ENCODE results near the gene FXYD7. TPM values are rescaled to one million over a fixed set of nuclear protein-coding genes. Genes with fewer than 3 reads are reported as not detected.

Gene FXYD7, protein sequence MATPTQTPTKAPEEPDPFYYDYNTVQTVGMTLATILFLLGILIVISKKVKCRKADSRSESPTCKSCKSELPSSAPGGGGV
- total RNA-seq (2014; rRNA removed; shearing (Covaris generic)), result 0.26 and 2.1 TPM in 2 replicates

DNA sequence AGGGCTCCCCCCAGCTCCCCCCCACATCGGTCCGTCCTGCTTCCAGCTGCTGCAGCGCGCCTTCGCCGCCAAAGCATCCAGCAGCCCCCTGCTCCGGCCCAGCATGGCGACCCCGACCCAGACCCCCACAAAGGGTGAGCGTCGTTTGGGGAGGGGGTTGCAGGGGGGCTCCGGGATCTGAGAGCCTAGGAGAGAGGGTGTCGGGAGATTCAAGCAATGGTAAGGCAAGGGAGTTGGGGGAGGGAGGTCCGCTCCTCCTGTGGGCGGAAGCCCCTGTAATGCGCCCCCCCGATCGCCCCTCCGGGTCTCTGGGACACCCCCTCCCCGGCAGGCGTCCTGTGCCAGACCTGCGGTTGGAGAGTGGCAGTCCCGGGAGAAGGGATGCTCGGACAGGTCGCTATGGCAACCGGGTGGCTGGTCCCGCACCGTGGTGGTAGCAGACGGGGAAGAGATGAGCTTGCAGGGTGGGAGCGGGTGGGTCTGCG, at the start of gene FXYD7:
Gene FXYD7, plus strand, starts transcription at position 25 of the 485 bp plus-strand sequence. Its CDS starts 79 bp downstream, at position 104.

DNA sequence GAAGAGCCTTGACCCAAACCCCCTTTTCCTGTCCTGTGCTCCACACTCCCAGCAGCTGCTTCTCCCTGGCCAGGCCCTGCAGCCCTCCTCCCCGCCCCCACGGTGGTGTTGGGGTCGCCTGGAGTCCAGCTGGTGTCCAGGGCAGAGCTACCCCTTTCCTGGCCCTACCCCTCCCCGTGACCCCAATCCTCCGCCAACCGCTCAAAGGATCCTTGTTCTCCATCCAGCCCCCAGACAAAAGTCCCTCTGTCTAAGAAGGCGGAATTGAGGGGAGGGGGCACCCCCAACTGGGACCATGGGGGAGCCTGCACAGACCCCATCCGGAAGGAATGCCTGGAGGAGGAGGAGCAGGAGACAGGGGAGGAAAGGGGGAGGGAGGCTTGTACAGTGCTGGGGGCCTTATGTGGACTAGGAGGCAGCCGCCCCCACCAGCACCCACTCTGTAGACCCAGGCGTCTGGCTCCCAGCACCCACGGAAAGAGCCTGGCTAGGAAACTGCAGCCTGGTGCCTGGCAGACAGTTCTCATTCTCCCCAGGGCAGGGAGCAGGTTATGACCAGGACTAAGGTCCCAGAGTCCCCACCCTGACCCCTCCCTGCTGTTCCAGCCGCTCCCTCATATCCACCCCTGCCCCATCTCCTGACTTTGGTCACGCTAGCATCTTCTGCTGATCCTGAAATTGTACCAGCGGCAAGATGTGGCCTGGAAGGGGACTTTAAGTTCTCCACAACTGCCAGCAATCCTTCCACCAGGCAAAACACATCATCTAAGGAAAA, 27.7 kb upstream of the FXYD7 start, which contains the start of gene FXYD3:
Gene FXYD3, plus strand, starts transcription at position 647 of the 775 bp plus-strand sequence. CDS start 3,554 bp downstream, outside the sequence.

DNA sequence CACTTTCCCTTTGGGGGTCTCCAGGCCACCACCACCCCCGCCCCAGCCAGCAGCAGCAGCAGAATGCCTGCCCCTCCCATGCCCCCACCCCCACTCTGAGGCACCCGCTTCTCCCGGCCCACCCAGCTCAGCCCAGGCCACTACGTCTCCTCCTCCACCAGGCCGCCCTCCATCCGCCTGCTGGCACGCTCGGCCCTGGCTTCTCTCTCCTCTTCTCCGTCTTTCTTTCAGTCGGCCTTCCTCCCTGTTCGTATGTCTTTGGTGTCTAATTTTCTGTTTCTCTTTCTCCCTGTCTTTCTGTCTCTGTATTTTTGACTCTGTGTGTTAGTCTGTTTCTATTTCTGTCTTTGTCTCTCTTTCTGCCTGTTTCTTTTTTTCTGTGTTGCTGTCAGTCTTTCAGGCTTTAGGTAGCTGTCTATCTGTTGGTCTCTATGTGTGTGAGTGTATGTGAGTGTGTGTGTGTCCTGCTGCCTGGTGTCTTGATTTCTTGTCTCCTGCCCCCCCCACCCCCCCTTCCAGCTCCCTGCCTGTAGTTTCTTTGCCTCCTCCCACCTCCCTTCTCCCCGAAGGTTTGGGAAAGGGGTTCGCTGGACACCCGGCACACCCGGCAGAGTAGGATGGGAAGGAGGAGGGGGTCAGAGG, 8.3 kb upstream of the FXYD7 start, which contains the start of gene LGI4:
Gene LGI4, minus strand, starts transcription at position 459 of the 642 bp plus-strand sequence. Its CDS starts 379 bp downstream, at position 80.

DNA sequence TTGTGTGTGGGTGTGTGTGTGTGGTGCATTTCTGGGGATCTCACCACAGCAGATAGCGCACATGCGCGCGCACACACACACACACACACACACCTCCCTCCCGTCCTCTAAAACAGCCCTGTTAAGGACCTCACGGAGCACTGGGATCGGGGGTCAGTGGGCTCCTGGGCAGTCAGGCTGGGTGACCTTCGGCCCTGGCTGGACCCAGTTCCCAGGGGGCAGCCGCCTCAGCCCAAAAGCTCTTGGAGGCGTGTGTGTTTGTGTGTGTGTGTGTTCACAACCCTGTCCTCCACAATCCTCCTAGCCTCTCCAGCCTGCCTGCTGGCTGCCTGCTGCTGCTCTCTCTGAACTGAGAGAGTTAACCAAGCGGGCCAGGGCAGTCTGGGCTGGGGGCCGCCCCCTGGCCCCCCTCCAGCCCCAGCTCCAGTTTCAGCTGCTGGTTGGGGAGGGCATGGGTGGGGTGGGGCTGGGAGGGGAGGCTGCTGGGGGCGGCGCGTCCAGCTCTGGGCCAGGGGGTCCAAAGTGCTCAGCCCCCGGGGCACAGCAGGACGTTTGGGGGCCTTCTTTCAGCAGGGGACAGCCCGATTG, 4.7 kb upstream of the FXYD7 start, which contains the start of gene FXYD1:
Gene FXYD1, plus strand, starts transcription at position 520 of the 588 bp plus-strand sequence. CDS start 1,256 bp downstream, outside the sequence.

DNA sequence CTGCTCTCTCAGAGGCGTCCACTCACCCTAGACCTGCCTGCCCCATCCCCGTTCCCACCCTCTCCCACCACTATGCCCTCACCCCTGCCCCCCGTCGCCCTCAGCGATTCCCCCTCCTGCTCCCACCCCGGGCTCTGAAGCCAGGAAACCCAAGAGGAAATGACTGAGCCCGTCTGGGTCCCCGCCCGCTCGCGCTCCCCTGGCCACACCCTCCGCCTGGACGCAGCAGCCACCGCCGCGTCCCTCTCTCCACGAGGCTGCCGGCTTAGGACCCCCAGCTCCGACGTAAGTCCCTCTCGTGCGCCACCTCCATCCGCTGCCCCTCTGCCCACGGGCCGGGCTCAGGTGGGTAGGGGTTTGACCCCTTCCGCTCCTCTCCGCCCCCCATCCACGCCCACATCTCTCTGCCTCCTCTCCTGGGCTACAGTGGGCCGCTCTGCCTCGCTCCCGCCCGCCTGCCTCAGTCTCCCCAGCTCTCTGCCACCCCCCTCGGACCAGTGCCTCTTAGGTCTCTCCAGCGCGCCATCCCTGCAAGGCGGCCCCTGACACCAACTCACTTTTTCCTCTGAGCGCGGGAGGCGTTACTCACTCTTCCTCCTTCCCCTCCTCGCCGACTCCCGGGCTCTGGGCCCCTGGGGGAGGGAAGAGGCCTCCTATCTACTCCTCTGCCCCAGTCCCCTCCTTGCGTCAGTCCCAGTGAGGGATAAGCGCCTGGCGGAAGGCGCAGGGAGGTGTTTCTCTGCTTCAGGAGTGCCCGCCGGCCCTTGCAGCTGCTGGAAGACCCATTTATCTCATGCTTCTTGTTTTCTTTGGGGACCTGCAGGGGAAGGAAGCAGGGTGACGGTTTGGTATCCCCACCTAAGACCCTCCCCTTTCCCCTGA, 11.7 kb downstream of the FXYD7 start, which contains the start of gene FXYD5:
Gene FXYD5, plus strand, starts transcription at position 211 of the 882 bp plus-strand sequence. CDS start 816 bp downstream, outside the sequence.

Small RNA genes lying within 50 kb of the gene (small RNA-seq; reads per million reads assigned to genes)
- not detected for gene AC020907.2

Other genes starting within 250 kb of the FXYD7 start
- 2.5 and 2.7 TPM in 2 replicates for gene ZNF30, start 216.4 kb upstream of the FXYD7 start, total RNA-seq (2014; rRNA removed; shearing (Covaris generic))
- 1.6 and 1.9 TPM in 2 replicates for gene ZNF792, start 179.0 kb upstream of the FXYD7 start, total RNA-seq (2014; rRNA removed; shearing (Covaris generic))
- gene GRAMD1A, start 142.9 kb upstream of the FXYD7 start, total RNA-seq (2014; rRNA removed; shearing (Covaris generic)), result 39.6 and 45.2 TPM in 2 replicates
- 5.4 and 5.7 TPM in 2 replicates for gene SCN1B, start 112.8 kb upstream of the FXYD7 start, total RNA-seq (2014; rRNA removed; shearing (Covaris generic))
- gene HPN, start 101.5 kb upstream of the FXYD7 start, total RNA-seq (2014; rRNA removed; shearing (Covaris generic)), result not detected in 2 replicates
- 49.6 and 65.0 TPM in 2 replicates for gene FXYD3, start 27.4 kb upstream of the FXYD7 start, total RNA-seq (2014; rRNA removed; shearing (Covaris generic))
- 0.64 and 3.0 TPM in 2 replicates for gene LGI4, start 8.2 kb upstream of the FXYD7 start, total RNA-seq (2014; rRNA removed; shearing (Covaris generic))
- gene FXYD1, start 4.4 kb upstream of the FXYD7 start, total RNA-seq (2014; rRNA removed; shearing (Covaris generic)), result 0.56 TPM in 1 of 2 replicates, not detected in the other
- 143 and 156 TPM in 2 replicates for gene FXYD5, start 11.5 kb downstream of the FXYD7 start, total RNA-seq (2014; rRNA removed; shearing (Covaris generic))
- gene FAM187B, start 85.5 kb downstream of the FXYD7 start, total RNA-seq (2014; rRNA removed; shearing (Covaris generic)), result not detected in 2 replicates
- gene LSR, start 105.7 kb downstream of the FXYD7 start, total RNA-seq (2014; rRNA removed; shearing (Covaris generic)), result 3.6 and 4.5 TPM in 2 replicates
- gene USF2, start 125.7 kb downstream of the FXYD7 start, total RNA-seq (2014; rRNA removed; shearing (Covaris generic)), result 160 and 166 TPM in 2 replicates
- gene HAMP, start 139.3 kb downstream of the FXYD7 start, total RNA-seq (2014; rRNA removed; shearing (Covaris generic)), result 1.2 TPM in 1 of 2 replicates, not detected in the other
- 1.3 TPM in 1 of 2 replicates, not detected in the other for gene MAG, start 148.9 kb downstream of the FXYD7 start, total RNA-seq (2014; rRNA removed; shearing (Covaris generic))
- gene CD22, start 185.9 kb downstream of the FXYD7 start, total RNA-seq (2014; rRNA removed; shearing (Covaris generic)), result 8.2 and 11.6 TPM in 2 replicates
- gene FFAR1, start 204.6 kb downstream of the FXYD7 start, total RNA-seq (2014; rRNA removed; shearing (Covaris generic)), result 0.16 TPM in 1 of 2 replicates, not detected in the other
- not detected in 2 replicates for gene FFAR3, start 215.2 kb downstream of the FXYD7 start, total RNA-seq (2014; rRNA removed; shearing (Covaris generic))
- not detected in 2 replicates for gene GPR42, start 227.8 kb downstream of the FXYD7 start, total RNA-seq (2014; rRNA removed; shearing (Covaris generic))

Measured in A375 (cell line).